Measurements from ENCODE around the gene PCDH7.

Gene PCDH7, protein sequence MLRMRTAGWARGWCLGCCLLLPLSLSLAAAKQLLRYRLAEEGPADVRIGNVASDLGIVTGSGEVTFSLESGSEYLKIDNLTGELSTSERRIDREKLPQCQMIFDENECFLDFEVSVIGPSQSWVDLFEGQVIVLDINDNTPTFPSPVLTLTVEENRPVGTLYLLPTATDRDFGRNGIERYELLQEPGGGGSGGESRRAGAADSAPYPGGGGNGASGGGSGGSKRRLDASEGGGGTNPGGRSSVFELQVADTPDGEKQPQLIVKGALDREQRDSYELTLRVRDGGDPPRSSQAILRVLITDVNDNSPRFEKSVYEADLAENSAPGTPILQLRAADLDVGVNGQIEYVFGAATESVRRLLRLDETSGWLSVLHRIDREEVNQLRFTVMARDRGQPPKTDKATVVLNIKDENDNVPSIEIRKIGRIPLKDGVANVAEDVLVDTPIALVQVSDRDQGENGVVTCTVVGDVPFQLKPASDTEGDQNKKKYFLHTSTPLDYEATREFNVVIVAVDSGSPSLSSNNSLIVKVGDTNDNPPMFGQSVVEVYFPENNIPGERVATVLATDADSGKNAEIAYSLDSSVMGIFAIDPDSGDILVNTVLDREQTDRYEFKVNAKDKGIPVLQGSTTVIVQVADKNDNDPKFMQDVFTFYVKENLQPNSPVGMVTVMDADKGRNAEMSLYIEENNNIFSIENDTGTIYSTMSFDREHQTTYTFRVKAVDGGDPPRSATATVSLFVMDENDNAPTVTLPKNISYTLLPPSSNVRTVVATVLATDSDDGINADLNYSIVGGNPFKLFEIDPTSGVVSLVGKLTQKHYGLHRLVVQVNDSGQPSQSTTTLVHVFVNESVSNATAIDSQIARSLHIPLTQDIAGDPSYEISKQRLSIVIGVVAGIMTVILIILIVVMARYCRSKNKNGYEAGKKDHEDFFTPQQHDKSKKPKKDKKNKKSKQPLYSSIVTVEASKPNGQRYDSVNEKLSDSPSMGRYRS (N-terminal part only)

DNA sequence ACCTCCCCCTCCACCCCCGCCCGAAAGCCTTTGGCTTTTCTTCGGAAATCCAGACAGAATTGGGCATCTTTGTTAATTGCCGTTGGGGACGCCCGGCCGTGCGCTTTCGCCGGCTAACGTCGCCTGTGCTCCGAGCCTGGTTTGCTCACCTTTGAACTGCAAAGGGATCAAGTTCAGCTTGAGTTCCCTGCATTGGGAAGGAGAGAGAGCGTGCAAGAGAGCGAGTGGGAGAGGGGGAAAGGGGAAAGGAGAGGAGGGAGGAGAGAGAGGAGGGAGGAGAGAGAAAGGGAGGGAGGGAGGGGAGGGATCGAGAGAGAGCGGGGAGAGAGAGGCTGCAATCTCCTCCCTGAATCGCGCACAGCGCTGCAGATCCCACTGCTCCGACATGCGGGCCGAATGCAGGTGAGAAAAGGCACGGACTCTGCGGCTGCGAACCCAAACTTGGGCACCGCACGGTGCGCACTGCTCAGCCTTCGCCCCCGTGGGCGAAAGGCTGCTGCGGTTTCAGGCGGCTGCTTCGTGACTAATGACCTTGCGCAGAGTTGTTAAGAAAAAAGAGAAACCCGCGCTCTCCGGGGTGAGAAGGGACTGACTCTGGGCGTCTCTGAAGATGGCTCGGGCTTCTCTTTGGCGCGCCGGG lies at the start of gene PCDH7:
TSS of gene PCDH7 (plus strand) at position 349 of the 640 bp plus-strand sequence. CDS start 1,054 bp downstream, outside the sequence.
- TF ChIP-seq, protein P1, sequence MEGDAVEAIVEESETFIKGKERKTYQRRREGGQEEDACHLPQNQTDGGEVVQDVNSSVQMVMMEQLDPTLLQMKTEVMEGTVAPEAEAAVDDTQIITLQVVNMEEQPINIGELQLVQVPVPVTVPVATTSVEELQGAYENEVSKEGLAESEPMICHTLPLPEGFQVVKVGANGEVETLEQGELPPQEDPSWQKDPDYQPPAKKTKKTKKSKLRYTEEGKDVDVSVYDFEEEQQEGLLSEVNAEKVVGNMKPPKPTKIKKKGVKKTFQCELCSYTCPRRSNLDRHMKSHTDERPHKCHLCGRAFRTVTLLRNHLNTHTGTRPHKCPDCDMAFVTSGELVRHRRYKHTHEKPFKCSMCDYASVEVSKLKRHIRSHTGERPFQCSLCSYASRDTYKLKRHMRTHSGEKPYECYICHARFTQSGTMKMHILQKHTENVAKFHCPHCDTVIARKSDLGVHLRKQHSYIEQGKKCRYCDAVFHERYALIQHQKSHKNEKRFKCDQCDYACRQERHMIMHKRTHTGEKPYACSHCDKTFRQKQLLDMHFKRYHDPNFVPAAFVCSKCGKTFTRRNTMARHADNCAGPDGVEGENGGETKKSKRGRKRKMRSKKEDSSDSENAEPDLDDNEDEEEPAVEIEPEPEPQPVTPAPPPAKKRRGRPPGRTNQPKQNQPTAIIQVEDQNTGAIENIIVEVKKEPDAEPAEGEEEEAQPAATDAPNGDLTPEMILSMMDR (IDR thresholded peaks at IDR 0.05; ENCODE audit: extremely low read depth, insufficient read depth, missing control alignments), result no peak
- in situ Hi-C loops (cut with MboI; ENCODE audit: low pct_unique_long_range_greater_than_20kb, low sequenced_read_pairs, unreplicated experiment), result no loop called here
- peak; percentile 50 for DNase-seq (ENCODE audit: low spot score)

DNA sequence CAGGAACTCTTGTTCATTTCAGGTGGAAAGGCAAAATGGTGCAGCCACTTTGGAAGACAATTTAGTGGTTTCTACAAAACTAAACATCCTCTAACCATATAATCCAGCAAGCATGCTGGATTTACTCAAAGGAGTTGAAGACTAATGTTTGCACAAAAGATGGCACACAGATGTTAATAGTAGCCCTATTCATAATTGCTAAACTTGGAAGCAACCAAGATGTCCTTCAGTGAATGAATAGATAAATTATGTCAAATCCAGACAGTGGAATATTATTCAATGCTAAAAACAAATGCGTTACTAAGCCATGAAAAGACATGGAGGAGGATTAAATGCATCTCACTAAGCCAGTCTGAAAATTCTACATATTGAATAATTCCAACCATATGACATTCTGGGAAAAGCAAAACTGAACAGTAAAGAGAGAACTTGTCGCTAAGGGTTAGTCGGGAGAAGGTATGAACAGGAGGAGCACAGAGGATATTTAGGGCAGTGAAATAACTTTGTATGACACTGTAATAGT lies 48.2 kb upstream of the PCDH7 start:
- in situ Hi-C loops (cut with MboI; ENCODE audit: low pct_unique_long_range_greater_than_20kb, low sequenced_read_pairs, unreplicated experiment), result no loop called here
- DNase-seq (ENCODE audit: low spot score), result no peak
- TF ChIP-seq, protein P1 (IDR thresholded peaks at IDR 0.05; ENCODE audit: extremely low read depth, insufficient read depth, missing control alignments), result no peak

DNA sequence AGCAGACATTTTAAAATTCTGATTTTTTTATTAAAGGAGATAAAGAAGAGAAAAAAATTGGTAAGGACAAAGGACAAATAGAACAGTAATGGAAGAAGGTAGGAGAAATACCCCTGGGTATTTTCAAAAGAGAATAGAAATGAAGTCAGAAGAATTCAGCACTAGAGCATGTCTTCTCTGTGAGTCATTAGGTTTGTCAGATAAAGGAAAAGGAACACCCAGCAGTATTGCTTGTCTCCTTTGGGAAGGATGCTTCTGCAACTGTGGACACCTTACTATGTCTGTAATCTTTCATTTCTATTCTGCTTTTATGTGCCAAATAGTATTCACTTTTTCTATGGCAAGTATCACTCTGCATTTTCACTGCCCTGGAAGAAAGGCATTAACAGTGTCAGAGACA lies 24.0 kb upstream of the PCDH7 start:
- in situ Hi-C loops (cut with MboI; ENCODE audit: low pct_unique_long_range_greater_than_20kb, low sequenced_read_pairs, unreplicated experiment), result no loop called here
- TF ChIP-seq, protein P1 (IDR thresholded peaks at IDR 0.05; ENCODE audit: extremely low read depth, insufficient read depth, missing control alignments), result no peak
- DNase-seq (ENCODE audit: low spot score), result no peak

GRCh38 chr4:30714408-30715031 lies 5.6 kb upstream of the PCDH7 start:
- in situ Hi-C loops (cut with MboI; ENCODE audit: low pct_unique_long_range_greater_than_20kb, low sequenced_read_pairs, unreplicated experiment), result no loop called here
- DNase-seq (ENCODE audit: low spot score), result peak; percentile 22
- TF ChIP-seq, protein P1 (IDR thresholded peaks at IDR 0.05; ENCODE audit: extremely low read depth, insufficient read depth, missing control alignments), result peak; percentile 59

GRCh38 chr4:30716158-30716557 lies 4.0 kb upstream of the PCDH7 start:
- TF ChIP-seq, protein P1 (IDR thresholded peaks at IDR 0.05; ENCODE audit: extremely low read depth, insufficient read depth, missing control alignments), result peak; percentile 54
- in situ Hi-C loops (cut with MboI; ENCODE audit: low pct_unique_long_range_greater_than_20kb, low sequenced_read_pairs, unreplicated experiment), result no loop called here
- peak; percentile 49 for DNase-seq (ENCODE audit: low spot score)

Measured in GM13977 (cell line).